ENCODE results near the gene PLCD3.

GRCh38 chr17:45143094-45143670 lies 10.9 kb upstream of the PLCD3 start:
- TF ChIP-seq YY1 (IDR thresholded peaks at IDR 0.05; ENCODE audit: insufficient read depth, insufficient read length) (no peak), SUZ12 (IDR thresholded peaks at IDR 0.05; ENCODE audit: extremely low read depth, insufficient read depth, insufficient read length) (no peak), ZNF274 (IDR thresholded peaks at IDR 0.05; ENCODE audit: low read depth, low read length) (no peak)

Measured in NT2/D1 (cell line).